ENCODE measurements around the gene SCFD2. TPM values are rescaled to one million over a fixed set of nuclear protein-coding genes. Genes with fewer than 3 reads are reported as not detected.

The SCFD2 gene
- total and polyA plus RNA-seq, 2 donors (not counting 3 experiments of a cell fraction or from before 2014, with no cell fraction given) = 12.3 to 22.8 TPM

DNA sequence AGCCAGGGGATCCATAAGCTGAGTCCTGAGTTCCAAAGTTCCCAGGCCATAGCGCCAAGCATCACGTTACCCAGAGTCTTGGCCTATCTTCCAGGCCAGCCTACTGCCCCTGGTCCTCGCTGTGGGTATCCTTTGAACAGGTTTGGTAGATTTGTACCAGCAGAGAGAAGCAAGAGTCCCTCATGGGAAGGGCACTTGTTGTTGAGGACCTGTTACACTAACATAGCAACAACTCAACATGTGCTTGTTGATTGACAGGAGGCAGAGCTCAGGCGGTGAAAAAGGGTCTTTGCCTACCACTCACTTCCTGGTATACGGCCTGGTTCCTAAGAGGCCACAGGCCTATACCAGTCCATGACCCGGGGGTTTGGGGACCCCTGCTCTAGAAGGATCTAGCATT is 365.3 kb downstream of the SCFD2 start:
- Histone ChIP-seq H3K4me3 (replicated peaks in 1 of 3; ENCODE audit: insufficient read depth in 1 of 3, low read depth in 1 of 3, low read length in 3 of 3) (no peak overlapping the region), H3K9ac (replicated peaks; ENCODE audit: extremely low read depth, insufficient read depth, low read length) (no peak overlapping the region), H3K27ac (ENCODE audit: insufficient read depth, low read depth, low read length) (no peak overlapping the region), H2AFZ (ENCODE audit: low read depth, low read length) (no peak overlapping the region), H3K4me2 (ENCODE audit: insufficient read depth, low read length) (no peak overlapping the region), H4K20me1 (replicated peaks; ENCODE audit: control insufficient read depth, extremely low read depth, insufficient read depth, low read length) (no peaks in the 10 kb centered on the region), H3K27me3 (ENCODE audit: control insufficient read depth in 2 of 2, insufficient read depth in 2 of 2, low read length in 2 of 2) (no peaks in the 10 kb centered on the region), H3K79me2 (ENCODE audit: control insufficient read depth, insufficient read depth, low read length) (no peaks in the 10 kb centered on the region), H3K9me3 (replicated peaks; ENCODE audit: control insufficient read depth, insufficient read depth, low read length) (no peaks in the 10 kb centered on the region), H3K9me1 (replicated peaks; ENCODE audit: control insufficient read depth, extremely low read depth, insufficient read depth, low read length) (no peaks in the 10 kb centered on the region), H3K4me1 (ENCODE audit: control insufficient read depth, extremely low read depth, insufficient read depth, low read length) (peaks cover 11% of the 10 kb centered on the region), H3K36me3 (ENCODE audit: control insufficient read depth in 2 of 2, extremely low read depth in 1 of 2, insufficient read depth in 2 of 2, low read length in 2 of 2) (no peaks in the 10 kb centered on the region)
- FAIRE-seq (no peak), DNase-seq (ENCODE audit: low read depth, low spot score) (no peak)
- POLR2A ChIA-PET = no interaction called here
- TF ChIP-seq GATA2 (IDR thresholded peaks at IDR 0.05; ENCODE audit: insufficient read depth, insufficient read length, low read depth, low read length) = no peak
- TF ChIP-seq POLR2AphosphoS5 (IDR thresholded peaks at IDR 0.05; ENCODE audit: insufficient read depth, low read depth, low read length) = no peak
- TF ChIP-seq JUN (IDR thresholded peaks at IDR 0.05; ENCODE audit: borderline replicate concordance, insufficient read depth, insufficient read length, low read depth) = no peak
- dilution Hi-C loops (cut with MboI; ENCODE audit: extremely low pct_ligation_motif_present, low sequenced_read_pairs) (no loop called here), intact Hi-C loops (cut with micrococcal nuclease) (no loop called here)
- CTCF ChIA-PET = interaction anchor here (1.3 kb wide), 1 partner anchor 89 kb away, joined by 4 read pairs; no protein-coding TSS in a partner anchor
- BruUV-seq (replicated peaks) = no TSS peak

GRCh38 chr4:52999626-53000025 is 366.2 kb downstream of the SCFD2 start:
- DNase-seq (ENCODE audit: low read depth, low spot score) = no peak
- ChIA-PET POLR2A (no interaction called here), CTCF (no interaction called here)
- Histone ChIP-seq H2AFZ (ENCODE audit: low read depth, low read length) (no peak overlapping the region), H3K4me3 (replicated peaks in 1 of 3; ENCODE audit: insufficient read depth in 1 of 3, low read depth in 1 of 3, low read length in 3 of 3) (no peak overlapping the region), H3K9ac (replicated peaks; ENCODE audit: extremely low read depth, insufficient read depth, low read length) (no peak overlapping the region), H3K9me3 (replicated peaks; ENCODE audit: control insufficient read depth, insufficient read depth, low read length) (no peaks in the 10 kb centered on the region), H3K4me2 (ENCODE audit: insufficient read depth, low read length) (no peak overlapping the region), H4K20me1 (replicated peaks; ENCODE audit: control insufficient read depth, extremely low read depth, insufficient read depth, low read length) (no peaks in the 10 kb centered on the region), H3K4me1 (ENCODE audit: control insufficient read depth, extremely low read depth, insufficient read depth, low read length) (peaks cover 11% of the 10 kb centered on the region), H3K36me3 (ENCODE audit: control insufficient read depth in 2 of 2, extremely low read depth in 1 of 2, insufficient read depth in 2 of 2, low read length in 2 of 2) (no peaks in the 10 kb centered on the region), H3K9me1 (replicated peaks; ENCODE audit: control insufficient read depth, extremely low read depth, insufficient read depth, low read length) (no peaks in the 10 kb centered on the region), H3K79me2 (ENCODE audit: control insufficient read depth, insufficient read depth, low read length) (no peaks in the 10 kb centered on the region), H3K27ac (ENCODE audit: insufficient read depth, low read depth, low read length) (no peak overlapping the region), H3K27me3 (ENCODE audit: control insufficient read depth in 2 of 2, insufficient read depth in 2 of 2, low read length in 2 of 2) (no peaks in the 10 kb centered on the region)
- intact Hi-C loops (cut with micrococcal nuclease) = no loop called here
- no peak for FAIRE-seq
- dilution Hi-C loops (cut with MboI; ENCODE audit: extremely low pct_ligation_motif_present, low sequenced_read_pairs) = no loop called here
- BruUV-seq (replicated peaks) = no TSS peak
- TF ChIP-seq POLR2A (IDR thresholded peaks at IDR 0.05; ENCODE audit: low read depth, low read length) (no peak), FOS (IDR thresholded peaks at IDR 0.05; ENCODE audit: borderline replicate concordance, insufficient read depth, low read length) (no peak), JUN (IDR thresholded peaks at IDR 0.05; ENCODE audit: borderline replicate concordance, insufficient read depth, insufficient read length, low read depth) (no peak), GATA2 (IDR thresholded peaks at IDR 0.05; ENCODE audit: insufficient read depth, insufficient read length, low read depth, low read length) (no peak), EZH2 (IDR thresholded peaks at IDR 0.05; ENCODE audit: borderline replicate concordance, low read depth, low read length, severe bottlenecking) (no peak), MYC (IDR thresholded peaks at IDR 0.05; ENCODE audit: low read depth, low read length) (no peak), POLR2AphosphoS5 (IDR thresholded peaks at IDR 0.05; ENCODE audit: insufficient read depth, low read depth, low read length) (no peak)
- TF ChIP-seq, protein P1, sequence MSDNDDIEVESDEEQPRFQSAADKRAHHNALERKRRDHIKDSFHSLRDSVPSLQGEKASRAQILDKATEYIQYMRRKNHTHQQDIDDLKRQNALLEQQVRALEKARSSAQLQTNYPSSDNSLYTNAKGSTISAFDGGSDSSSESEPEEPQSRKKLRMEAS (IDR thresholded peaks at IDR 0.05; ENCODE audit: insufficient read depth, insufficient read length) = no peak
- TF ChIP-seq, protein P2, sequence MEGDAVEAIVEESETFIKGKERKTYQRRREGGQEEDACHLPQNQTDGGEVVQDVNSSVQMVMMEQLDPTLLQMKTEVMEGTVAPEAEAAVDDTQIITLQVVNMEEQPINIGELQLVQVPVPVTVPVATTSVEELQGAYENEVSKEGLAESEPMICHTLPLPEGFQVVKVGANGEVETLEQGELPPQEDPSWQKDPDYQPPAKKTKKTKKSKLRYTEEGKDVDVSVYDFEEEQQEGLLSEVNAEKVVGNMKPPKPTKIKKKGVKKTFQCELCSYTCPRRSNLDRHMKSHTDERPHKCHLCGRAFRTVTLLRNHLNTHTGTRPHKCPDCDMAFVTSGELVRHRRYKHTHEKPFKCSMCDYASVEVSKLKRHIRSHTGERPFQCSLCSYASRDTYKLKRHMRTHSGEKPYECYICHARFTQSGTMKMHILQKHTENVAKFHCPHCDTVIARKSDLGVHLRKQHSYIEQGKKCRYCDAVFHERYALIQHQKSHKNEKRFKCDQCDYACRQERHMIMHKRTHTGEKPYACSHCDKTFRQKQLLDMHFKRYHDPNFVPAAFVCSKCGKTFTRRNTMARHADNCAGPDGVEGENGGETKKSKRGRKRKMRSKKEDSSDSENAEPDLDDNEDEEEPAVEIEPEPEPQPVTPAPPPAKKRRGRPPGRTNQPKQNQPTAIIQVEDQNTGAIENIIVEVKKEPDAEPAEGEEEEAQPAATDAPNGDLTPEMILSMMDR (IDR thresholded peaks at IDR 0.05; ENCODE audit: extremely low read depth in 1 of 2, insufficient read depth in 1 of 2, low read depth in 1 of 2, low read length in 2 of 2) = no peak
